C4-2B (cell line): ENCODE results near the gene HNRNPU.

Experiments used
- CTCF ChIP-seq: fragments of 450-650 bp; conservative IDR thresholded peaks from 2 replicates; pipeline ENCODE4 v1.5.1; 2017; ENCODE audit warnings: mild to moderate bottlenecking
- ZFX ChIP-seq: fragments of 450-650 bp; IDR thresholded peaks from 2 replicates; pipeline ENCODE4 v1.6.1; 2017

GRCh38 chr1:244836584-244836983 is 27.8 kb downstream of the HNRNPU start:
- TF ChIP-seq CTCF (no peak), ZFX (no peak)
